ENCODE data around the gene ATRAID.

The ATRAID gene

DNA sequence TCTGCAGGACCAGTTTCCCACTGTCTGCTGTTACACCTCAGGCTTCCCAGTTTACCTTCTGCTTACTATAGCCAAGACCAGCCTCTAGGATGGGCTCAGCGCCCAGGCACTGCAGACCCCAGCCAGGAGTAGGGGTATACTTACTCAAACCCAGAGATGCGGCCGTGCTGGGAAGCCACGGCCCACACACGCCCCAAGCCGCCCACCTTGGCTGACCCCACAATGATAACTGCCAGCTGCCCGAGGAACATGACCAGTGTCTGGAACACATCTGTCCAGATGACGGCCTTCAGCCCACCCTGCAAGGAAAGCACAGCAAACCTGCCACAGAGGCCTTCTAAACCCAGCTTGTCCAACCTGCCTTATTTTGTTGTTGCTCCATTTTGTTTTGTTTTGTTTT, 6.6 kb upstream of the ATRAID start:
- FAIRE-seq: no peak
- no peak for TF ChIP-seq SPI1 (IDR thresholded peaks at IDR 0.05; ENCODE audit: low read depth, low read length)
- TF ChIP-seq PAX5 (IDR thresholded peaks at IDR 0.05; ENCODE audit: insufficient read depth, low read length, severe bottlenecking): no peak
- no peak for TF ChIP-seq POLR2A (IDR thresholded peaks at IDR 0.05; ENCODE audit: low read depth, low read length)
- TF ChIP-seq TAF1 (IDR thresholded peaks at IDR 0.05; ENCODE audit: low read depth, low read length): no peak
- TF ChIP-seq POU2F2 (IDR thresholded peaks at IDR 0.05; ENCODE audit: low read depth, low read length): no peak
- no peak for TF ChIP-seq POLR2AphosphoS5 (IDR thresholded peaks at IDR 0.05; ENCODE audit: low read depth, low read length)
- no peak for DNase-seq (ENCODE audit: insufficient read length, low spot score)

DNA sequence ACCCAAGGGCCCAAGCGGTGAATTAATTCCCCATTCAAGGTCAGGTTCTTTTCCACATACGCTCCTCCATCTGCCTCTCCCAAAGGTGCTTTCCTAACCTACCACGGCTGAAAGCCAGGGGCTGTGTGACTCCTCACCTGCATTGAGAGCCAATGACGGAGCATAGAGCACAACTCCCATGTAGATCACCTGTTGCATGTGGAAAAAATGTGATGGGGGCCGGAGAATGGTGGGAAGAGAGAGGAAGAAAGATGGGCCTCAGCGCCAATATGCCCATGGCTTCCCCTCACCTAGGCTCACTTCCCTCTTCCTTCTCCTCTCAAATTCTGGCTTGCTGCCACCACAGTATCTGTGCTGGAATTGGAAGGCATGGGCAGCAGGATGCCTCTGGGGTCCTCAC, 5.5 kb upstream of the ATRAID start:
- TF ChIP-seq PAX5 (IDR thresholded peaks at IDR 0.05; ENCODE audit: insufficient read depth, low read length, severe bottlenecking): no peak
- TF ChIP-seq POLR2A (IDR thresholded peaks at IDR 0.05; ENCODE audit: low read depth, low read length): no peak
- no peak for TF ChIP-seq TAF1 (IDR thresholded peaks at IDR 0.05; ENCODE audit: low read depth, low read length)
- TF ChIP-seq SPI1 (IDR thresholded peaks at IDR 0.05; ENCODE audit: low read depth, low read length): no peak
- no peak for TF ChIP-seq POLR2AphosphoS5 (IDR thresholded peaks at IDR 0.05; ENCODE audit: low read depth, low read length)
- no peak for TF ChIP-seq POU2F2 (IDR thresholded peaks at IDR 0.05; ENCODE audit: low read depth, low read length)
- FAIRE-seq (no peak), DNase-seq (ENCODE audit: insufficient read length, low spot score) (no peak)

GRCh38 chr2:27208486-27209050, 3.3 kb upstream of the ATRAID start:
- TF ChIP-seq PAX5 (IDR thresholded peaks at IDR 0.05; ENCODE audit: insufficient read depth, low read length, severe bottlenecking) (no peak), SPI1 (IDR thresholded peaks at IDR 0.05; ENCODE audit: low read depth, low read length) (no peak), POLR2AphosphoS5 (IDR thresholded peaks at IDR 0.05; ENCODE audit: low read depth, low read length) (no peak), TAF1 (IDR thresholded peaks at IDR 0.05; ENCODE audit: low read depth, low read length) (no peak), POU2F2 (IDR thresholded peaks at IDR 0.05; ENCODE audit: low read depth, low read length) (no peak), POLR2A (IDR thresholded peaks at IDR 0.05; ENCODE audit: low read depth, low read length) (no peak)
- FAIRE-seq: no peak
- no peak for DNase-seq (ENCODE audit: insufficient read length, low spot score)

DNA sequence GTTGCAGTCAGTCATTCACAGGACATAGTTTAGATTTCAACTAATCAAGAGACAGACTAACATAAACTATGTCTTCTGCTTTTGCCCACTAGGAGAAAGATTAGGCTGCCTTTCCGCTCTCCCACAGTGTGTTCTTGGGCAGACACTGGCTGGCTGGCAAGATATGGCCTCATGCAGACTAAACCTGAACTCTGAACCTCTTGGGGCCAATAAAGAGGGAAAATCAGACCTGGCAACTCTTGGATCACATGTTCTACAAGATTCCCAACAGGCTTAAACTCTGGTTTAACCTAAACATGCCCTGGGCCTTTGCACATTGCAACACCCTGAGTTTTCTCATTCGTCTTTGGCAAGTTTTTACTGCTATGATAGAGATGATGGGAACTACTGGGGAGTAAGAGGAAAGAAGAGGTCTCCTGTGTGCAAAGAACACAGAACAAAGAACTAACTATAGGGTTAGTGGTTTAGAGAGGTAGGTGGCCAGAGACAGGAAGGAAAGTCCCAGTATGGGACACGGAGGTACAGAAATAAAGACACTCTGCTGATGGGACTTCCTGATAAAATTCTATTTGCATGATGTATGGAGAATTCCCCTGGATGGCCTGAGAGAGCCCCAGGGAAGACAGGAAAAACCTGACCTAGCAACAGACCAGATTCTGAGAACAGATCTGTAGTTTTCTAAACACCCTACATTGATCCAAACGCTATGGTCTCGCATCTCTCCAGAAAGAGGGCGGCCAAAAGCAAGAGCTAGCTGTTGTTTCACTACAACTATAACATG, 2.0 kb upstream of the ATRAID start:
- FAIRE-seq (no peak), DNase-seq (ENCODE audit: insufficient read length, low spot score) (no peak)
- TF ChIP-seq SPI1 (IDR thresholded peaks at IDR 0.05; ENCODE audit: low read depth, low read length): no peak
- TF ChIP-seq TAF1 (IDR thresholded peaks at IDR 0.05; ENCODE audit: low read depth, low read length): peak; percentile 17; the same call in 1 of the 2 replicates
- TF ChIP-seq POU2F2 (IDR thresholded peaks at IDR 0.05; ENCODE audit: low read depth, low read length): no peak
- TF ChIP-seq POLR2AphosphoS5 (IDR thresholded peaks at IDR 0.05; ENCODE audit: low read depth, low read length): no peak

DNA sequence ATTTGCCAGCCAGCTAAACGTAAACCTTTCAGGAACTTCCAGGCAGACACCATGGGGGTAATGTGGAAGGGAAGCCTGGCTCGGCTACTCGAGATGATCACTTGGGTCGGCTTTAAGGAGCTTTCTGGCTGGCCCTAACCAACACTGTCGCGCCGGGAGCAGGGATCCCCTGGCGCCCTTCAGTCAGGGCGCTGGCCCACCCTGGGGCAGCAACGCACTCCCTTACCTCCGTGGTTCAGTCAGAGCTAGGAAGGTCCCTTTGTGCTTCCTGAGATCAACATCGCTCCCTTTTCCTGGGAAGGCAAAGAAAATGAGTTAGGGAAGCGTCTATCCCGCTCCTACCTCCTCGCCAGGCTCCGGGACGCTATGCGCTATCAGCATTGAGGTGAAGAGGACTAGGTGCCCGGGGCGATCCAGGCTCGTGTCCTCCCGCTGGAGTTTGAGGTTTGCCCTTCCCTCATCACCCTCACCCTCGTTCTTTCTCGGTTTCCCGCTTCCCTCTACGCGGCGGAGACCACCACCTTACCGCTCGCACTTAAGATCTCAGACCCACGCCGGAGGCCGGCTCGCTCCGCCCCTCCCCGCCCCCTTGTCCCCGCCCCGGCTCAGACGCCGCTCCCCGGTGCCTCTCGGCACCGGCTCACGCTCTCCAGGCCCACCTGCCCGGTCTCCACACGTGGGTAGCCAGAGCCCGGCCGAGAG, 449 bp upstream of the ATRAID start:
- peak; percentile 72 for FAIRE-seq
- DNase-seq (ENCODE audit: insufficient read length, low spot score): no peak
- no peak for TF ChIP-seq POLR2A (IDR thresholded peaks at IDR 0.05; ENCODE audit: low read depth, low read length)
- no peak for TF ChIP-seq POU2F2 (IDR thresholded peaks at IDR 0.05; ENCODE audit: low read depth, low read length)
- TF ChIP-seq POLR2AphosphoS5 (IDR thresholded peaks at IDR 0.05; ENCODE audit: low read depth, low read length): no peak
- no peak for TF ChIP-seq SPI1 (IDR thresholded peaks at IDR 0.05; ENCODE audit: low read depth, low read length)
- no peak for TF ChIP-seq PAX5 (IDR thresholded peaks at IDR 0.05; ENCODE audit: insufficient read depth, low read length, severe bottlenecking)
- no peak for TF ChIP-seq TAF1 (IDR thresholded peaks at IDR 0.05; ENCODE audit: low read depth, low read length)

- DNase-seq (ENCODE audit: insufficient read length, low spot score) (no peak), FAIRE-seq (no peak)
- TF ChIP-seq SPI1 (IDR thresholded peaks at IDR 0.05; ENCODE audit: low read depth, low read length): no peak
- no peak for TF ChIP-seq TAF1 (IDR thresholded peaks at IDR 0.05; ENCODE audit: low read depth, low read length)
- no peak; the same call in 1 of the 2 replicates for TF ChIP-seq POU2F2 (IDR thresholded peaks at IDR 0.05; ENCODE audit: low read depth, low read length)
- TF ChIP-seq PAX5 (IDR thresholded peaks at IDR 0.05; ENCODE audit: insufficient read depth, low read length, severe bottlenecking): no peak
- no peak for TF ChIP-seq POLR2AphosphoS5 (IDR thresholded peaks at IDR 0.05; ENCODE audit: low read depth, low read length)
- TF ChIP-seq POLR2A (IDR thresholded peaks at IDR 0.05; ENCODE audit: low read depth, low read length): no peak; the same call in 1 of the 2 replicates
These were observed 1.0 kb downstream of the ATRAID start for GRCh38 chr2:27212626-27213471.

DNA sequence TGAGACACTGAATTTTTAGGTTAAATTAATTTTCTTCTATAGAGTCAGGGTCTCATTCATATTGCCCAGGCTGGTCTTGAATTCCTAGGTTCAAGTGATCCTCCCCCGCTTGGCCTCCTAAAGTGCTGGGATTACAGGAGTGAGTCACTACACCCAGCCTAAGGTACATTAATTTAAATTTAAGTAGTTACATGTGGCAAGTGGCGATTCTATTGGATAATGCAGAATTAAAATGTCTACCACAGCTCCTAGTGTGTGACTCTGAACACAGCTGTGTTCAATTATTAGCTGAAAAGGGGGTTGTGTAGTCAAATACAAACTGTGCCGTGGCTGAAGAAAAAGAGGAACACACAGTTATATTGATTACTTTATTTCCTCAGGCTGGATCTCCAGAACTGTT, 3.1 kb downstream of the ATRAID start:
- TF ChIP-seq POLR2A (IDR thresholded peaks at IDR 0.05; ENCODE audit: low read depth, low read length) (no peak), POLR2AphosphoS5 (IDR thresholded peaks at IDR 0.05; ENCODE audit: low read depth, low read length) (no peak)
- no peak for DNase-seq (ENCODE audit: insufficient read length, low spot score)
- FAIRE-seq: no peak

- TF ChIP-seq SPI1 (IDR thresholded peaks at IDR 0.05; ENCODE audit: low read depth, low read length) (no peak), TAF1 (IDR thresholded peaks at IDR 0.05; ENCODE audit: low read depth, low read length) (no peak), PAX5 (IDR thresholded peaks at IDR 0.05; ENCODE audit: insufficient read depth, low read length, severe bottlenecking) (no peak), POLR2AphosphoS5 (IDR thresholded peaks at IDR 0.05; ENCODE audit: low read depth, low read length) (no peak), POU2F2 (IDR thresholded peaks at IDR 0.05; ENCODE audit: low read depth, low read length) (no peak), POLR2A (IDR thresholded peaks at IDR 0.05; ENCODE audit: low read depth, low read length) (no peak)
- FAIRE-seq (no peak), DNase-seq (ENCODE audit: insufficient read length, low spot score) (no peak)
These were observed 4.7 kb downstream of the ATRAID start for GRCh38 chr2:27216416-27217137.

Data from GM12891 (cell line).